Measurements from ENCODE around the gene SUPT6H.

DNA sequence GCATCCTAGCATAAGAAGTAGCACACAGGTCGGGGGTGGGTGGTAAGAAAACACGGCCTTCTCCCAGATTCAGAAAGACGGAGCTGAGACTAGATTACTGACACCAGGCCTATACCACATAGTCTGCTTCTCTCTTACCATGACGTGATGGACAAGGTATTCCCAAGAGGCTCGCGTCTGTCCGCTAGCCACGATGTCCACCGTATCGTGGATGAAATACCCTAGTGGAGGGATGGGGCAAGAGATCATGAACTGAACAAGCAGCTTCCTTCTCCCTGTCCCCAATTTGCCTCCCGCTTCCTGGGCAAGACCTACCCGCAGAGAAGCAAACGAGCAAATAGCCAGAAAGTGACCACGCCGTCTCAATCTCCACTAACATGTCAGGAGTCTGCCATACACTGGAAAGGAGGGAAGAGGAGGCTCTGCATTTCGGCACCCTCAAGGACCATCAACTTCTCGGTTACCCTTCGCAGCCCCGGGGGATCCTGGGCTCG lies 63.2 kb downstream of the SUPT6H start:
- TF ChIP-seq LEF1 (IDR thresholded peaks at IDR 0.05; ENCODE audit: borderline replicate concordance) (no peak), FOXK2 (IDR thresholded peaks at IDR 0.05) (no peak), FOXM1 (IDR thresholded peaks at IDR 0.05; ENCODE audit: borderline replicate concordance) (no peak), TARDBP (IDR thresholded peaks at IDR 0.05) (no peak), SP1 (IDR thresholded peaks at IDR 0.05) (no peak), FOXA1 (IDR thresholded peaks at IDR 0.05) (no peak), CTBP1 (IDR thresholded peaks at IDR 0.05; ENCODE audit: borderline replicate concordance) (no peak), SUZ12 (IDR thresholded peaks at IDR 0.05) (no peak), ELF4 (IDR thresholded peaks at IDR 0.05) (peak; percentile 46), BHLHE40 (IDR thresholded peaks at IDR 0.05; ENCODE audit: borderline replicate concordance) (no peak)
